ENCODE data around the gene OVOL1.

The OVOL1 gene

GRCh38 chr11:65793144-65793581 is 6.3 kb downstream of the OVOL1 start:
- FAIRE-seq = no peak

DNA sequence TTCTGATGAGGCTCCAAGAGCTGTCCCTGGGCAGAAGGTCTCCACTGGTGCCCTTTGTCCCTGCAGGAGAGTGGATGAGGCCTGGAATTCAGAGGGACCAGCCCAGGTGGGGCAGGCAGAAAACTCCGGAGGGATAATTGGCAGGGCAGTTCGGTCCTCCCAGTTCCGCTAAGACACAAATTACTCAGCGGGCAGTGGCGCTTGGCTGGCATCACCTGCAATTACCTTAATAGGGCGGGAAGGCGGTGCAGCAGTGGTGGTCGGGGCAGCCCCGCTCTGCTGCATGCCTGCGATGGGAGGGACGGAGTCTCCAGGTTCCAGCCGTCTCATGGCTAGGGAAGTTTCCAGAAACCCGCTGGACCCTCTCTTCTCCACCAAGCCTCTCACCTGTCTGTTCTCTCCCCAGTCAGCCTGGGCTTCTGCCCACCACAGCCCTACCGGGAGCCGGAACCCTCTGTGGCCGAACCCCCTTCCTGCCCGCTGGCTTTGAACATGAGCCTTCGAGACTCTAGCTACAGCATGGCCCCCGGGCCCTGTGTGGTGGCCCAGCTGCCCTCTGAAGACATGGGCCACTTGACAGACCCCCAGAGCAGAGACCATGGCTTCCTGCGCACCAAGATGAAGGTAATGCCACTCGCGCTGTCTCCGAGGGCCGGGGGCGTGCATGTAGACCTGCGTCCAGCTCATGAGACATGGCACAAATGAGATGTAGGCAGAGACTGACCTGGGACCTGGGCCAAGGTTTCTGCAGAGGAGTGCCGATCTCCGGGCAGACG is 7.0 kb downstream of the OVOL1 start:
- FAIRE-seq = no peak

DNA sequence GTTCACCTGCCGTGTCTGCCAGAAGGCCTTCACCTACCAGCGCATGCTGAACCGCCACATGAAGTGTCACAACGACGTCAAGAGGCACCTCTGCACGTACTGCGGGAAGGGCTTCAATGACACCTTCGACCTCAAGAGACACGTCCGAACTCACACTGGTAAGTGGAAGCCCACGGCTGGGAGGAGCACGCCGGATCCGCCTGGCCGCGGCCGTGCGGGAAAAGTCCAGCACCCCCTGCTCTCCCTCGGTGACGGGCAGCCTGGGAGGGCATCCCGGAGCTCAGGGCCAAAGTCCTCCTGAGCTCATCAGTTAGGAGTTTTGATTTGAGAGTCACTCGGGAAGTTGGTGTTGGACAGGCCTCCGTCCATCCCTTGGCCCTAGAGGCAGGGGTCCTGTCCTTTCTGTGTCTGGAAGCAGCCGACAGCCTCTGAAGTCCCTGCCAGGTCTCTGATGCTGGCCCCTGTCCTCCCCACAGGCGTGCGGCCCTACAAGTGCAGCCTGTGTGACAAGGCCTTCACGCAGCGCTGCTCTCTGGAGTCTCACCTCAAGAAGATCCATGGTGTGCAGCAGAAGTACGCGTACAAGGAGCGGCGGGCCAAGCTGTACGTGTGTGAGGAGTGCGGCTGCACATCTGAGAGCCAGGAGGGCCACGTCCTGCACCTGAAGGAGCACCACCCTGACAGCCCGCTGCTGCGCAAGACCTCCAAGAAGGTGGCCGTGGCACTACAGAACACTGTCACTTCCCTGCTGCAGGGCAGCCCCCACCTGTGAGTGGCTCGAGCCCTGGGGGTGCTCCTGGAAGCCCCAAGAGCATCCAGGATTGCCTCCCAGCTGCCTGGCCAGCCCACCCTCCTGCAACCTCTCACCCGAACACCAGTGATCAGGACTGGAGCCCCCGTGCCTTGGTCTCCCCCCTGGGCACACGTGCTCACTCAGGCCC is 8.0 kb downstream of the OVOL1 start:
- no peak for FAIRE-seq

- FAIRE-seq = no peak
These were observed 10.1 kb downstream of the OVOL1 start for GRCh38 chr11:65796726-65797601.

- FAIRE-seq = no peak
These were observed 10.8 kb downstream of the OVOL1 start for GRCh38 chr11:65797711-65798110.

GRCh38 chr11:65798882-65799281 is 12.0 kb downstream of the OVOL1 start:
- no peak for FAIRE-seq

DNA sequence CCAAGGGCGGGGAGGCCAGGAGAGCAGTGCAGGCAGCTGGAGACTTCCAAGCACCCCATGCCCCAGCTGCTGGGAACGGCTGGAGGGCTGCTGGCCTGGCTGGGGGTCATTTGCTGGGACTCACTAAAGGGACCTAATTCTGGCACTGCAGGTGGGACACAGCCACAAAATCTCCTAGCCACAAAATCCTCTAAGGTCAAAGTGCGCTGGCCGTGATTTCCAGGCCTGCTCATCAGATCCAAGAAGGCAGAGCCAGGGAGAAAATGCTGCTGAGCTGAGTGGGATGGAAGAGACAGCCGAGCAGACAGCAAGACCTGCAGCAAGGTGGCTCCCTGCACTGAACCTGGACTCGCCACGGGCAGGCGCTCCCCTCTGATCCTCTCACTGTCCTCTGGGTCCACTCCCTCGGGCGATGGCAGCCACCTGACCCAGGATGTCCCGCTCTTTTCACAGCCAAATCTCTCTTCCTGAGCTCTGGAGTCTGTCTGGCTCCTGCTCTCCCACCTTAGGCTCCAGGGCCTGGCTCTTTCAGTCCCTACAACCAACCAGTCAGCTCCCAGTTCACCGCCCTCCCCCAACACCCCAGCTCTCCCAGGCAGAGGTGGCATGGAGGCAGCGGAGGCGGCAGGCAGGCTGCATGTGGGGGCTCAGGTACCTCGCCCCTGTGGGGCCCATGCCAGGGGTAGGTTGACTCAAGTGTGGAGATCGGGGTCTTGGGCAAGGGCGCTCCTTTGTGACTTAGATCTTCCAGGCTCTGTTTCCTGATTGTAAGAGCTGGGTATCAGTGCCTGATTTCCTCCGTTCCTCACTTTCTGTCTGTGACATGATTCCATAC is 14.5 kb downstream of the OVOL1 start:
- no peak for FAIRE-seq

GRCh38 chr11:65802841-65803240 is 16.0 kb downstream of the OVOL1 start:
- no peak for FAIRE-seq

GRCh38 chr11:65803797-65804492 is 17.1 kb downstream of the OVOL1 start:
- FAIRE-seq = no peak

DNA sequence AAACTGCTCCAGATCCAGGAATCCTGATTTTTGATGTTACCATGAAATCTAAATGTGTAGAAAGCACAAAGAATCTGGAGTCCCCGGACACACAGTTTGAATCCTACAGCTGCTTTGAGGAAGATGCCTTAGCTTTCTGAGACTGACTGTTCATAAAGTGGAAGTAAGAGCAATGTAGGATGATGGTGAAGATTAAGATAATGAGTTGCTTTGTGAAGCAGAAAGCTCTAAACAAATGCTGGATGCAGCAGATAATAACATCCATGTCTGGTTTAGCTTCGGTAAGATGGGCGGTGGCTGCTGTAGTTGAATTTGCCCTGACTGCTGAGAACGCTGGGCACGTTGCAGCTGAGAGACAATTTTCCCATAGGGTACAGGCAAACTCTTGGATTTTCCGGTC is 20.1 kb downstream of the OVOL1 start:
- FAIRE-seq = no peak

DNA sequence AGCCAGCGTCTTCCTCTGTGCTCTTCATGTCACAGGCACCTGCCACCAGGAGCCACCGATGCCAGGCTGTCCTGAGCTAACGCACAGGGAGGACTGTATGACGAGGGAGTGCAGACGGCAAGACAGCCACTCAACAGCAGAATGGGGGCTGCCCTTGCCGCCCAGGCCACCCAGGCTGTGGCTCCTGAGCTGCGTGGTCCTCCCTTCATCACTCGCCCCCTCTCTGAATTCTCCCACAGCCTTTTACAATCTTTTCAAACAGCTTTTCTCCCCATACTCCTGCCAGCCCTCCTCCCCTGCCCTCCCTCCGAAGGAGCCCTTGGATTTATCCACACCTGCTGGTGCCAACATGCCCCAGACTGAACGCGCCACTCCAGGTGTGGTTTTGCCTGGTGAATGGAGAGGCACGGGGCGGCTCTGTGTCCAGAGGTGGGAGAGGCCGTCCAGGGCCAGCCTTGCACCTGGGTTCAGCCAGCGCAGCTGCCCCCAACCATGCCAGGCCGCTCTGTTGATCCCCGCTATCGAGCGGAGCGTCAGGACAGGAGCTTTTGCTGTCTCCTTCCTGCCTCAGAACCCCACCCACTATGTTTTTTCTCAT is 22.0 kb downstream of the OVOL1 start:
- no peak for FAIRE-seq

- no peak for FAIRE-seq
These were observed 22.6 kb downstream of the OVOL1 start for GRCh38 chr11:65809496-65809895.

DNA sequence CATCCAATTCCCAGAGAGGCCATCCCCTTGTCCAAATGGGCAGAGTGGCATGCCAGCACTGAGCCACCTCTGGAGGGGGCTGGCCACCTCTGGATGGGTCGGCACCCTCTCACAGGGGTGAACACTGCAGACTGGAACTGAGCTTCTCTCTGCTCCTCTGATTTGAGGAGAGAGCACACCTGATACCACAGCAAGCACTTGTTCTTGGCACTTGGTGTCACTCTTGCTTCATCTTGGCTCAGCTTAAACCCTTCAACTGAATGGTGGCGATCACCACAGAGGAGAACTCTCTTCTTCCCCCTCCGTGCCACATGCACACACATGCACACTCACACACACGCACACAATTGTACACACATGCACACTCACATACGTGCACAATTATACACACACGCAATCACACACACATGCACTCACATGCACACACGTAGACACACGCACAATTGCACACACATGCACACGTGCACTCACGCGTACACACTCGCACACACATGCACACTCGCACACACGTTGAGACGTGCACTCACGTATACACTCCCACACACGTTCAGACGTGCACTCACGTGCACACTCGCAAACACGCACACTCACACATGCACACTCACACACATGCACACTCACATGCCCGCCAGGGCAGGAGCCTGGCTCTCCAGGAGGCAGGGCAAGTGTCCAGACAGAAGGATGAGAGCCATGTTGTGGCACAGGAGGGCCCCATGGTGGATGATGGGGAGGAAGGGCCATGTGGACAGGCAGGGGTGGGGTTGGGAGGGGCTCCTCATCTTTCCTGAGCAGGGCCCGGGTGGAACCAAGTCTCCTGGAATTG is 23.4 kb downstream of the OVOL1 start:
- FAIRE-seq = no peak

GRCh38 chr11:65811764-65812475 is 25.1 kb downstream of the OVOL1 start:
- no peak for FAIRE-seq

GRCh38 chr11:65814131-65814985 is 27.5 kb downstream of the OVOL1 start:
- no peak for FAIRE-seq

- no peak for FAIRE-seq
These were observed 28.2 kb downstream of the OVOL1 start for GRCh38 chr11:65814986-65815565.

DNA sequence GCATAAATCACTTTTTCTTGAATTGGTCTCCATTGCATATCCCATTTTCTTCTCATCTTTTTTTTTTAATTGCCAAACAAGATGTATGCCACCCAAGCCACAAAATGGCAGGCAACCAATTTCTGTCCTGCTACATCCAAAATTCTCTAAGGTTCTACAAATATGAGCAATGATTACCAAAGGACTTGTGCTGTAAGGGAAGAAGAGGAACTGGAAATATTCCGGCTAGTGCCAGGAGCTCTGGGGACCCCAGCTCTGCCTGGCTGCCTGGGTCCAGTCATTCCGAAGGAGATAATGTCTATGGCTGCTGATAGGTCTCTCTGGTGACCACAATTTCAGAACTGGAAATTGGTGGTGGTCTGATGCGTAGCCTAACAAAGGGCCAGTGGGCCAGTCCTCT is 29.8 kb downstream of the OVOL1 start:
- FAIRE-seq = no peak
